RKO (cell line): ENCODE data around the gene LCTL.

Experiments used
- DNase-seq: peaks from one replicate; pipeline ENCODE4 v3.0.0-alpha.2; 2016; ENCODE audit warnings: low spot score

The LCTL gene

DNA sequence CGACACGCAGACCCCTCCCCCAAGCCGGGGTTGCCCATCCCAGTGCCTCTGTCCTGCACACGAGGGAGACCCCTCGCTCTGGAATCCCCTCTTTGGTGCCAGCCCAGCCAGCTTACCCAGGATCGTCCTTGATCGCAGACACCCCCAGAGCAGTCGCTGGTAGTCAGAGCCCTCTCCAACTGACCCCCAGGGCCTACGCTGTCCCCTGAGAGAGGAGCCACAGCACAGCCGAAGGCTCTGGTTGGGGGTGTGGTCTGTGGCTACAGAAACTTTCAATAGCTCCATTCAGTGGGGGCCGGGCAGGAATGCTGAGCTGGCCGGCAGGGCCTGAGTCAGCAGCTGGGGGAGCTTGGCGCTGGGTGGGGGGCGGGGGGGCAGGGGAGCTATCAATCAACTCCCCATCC is at the start of gene LCTL:
LCTL (minus strand) TSS at position 258 of the 404 bp plus-strand sequence. CDS start 633 bp downstream, outside the sequence.
- no peak for DNase-seq

DNA sequence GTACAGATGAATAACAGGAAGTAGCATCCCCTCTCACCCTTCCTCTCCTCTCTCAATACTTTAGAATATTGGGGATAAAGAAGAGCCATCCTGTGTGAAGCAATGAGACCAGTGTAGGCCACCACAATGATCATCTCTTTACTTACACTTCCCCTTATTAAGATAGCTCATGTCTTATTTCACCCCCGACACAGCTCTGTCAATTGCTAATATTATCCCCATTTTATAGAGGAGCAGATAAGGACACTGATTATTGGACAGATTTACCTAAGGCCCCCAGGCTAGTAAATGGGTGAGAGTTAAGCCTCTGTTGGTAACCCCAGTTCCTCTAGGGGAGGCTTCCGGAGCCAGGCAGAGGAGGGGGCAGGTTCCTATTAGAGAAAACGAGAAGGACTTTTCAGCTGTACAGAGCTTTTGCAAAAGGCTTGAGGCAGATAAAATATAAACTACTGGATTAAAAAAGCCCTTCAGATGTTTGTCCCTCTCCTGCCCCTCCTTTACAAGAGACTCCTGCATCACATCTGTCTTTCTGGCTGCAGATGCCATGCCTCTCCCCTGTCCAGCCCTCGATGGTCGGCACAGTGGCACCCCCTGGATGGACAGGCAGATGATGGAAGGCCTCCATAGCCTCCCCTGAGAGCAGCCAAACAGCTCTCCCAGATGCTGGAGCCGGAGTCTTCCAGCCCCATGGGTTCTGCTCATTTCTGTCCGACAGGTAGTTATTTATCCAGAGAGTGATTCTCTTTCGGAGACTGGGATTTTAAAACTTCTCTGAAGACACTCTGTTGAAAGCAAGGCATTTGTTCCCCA is 49.4 kb upstream of the LCTL start:
- no peak for DNase-seq

- DNase-seq, result no peak
Measured at GRCh38 chr15:66614456-66614855, 48.7 kb upstream of the LCTL start.

- DNase-seq, result no peak
Measured at GRCh38 chr15:66613743-66614142, 47.9 kb upstream of the LCTL start.

DNA sequence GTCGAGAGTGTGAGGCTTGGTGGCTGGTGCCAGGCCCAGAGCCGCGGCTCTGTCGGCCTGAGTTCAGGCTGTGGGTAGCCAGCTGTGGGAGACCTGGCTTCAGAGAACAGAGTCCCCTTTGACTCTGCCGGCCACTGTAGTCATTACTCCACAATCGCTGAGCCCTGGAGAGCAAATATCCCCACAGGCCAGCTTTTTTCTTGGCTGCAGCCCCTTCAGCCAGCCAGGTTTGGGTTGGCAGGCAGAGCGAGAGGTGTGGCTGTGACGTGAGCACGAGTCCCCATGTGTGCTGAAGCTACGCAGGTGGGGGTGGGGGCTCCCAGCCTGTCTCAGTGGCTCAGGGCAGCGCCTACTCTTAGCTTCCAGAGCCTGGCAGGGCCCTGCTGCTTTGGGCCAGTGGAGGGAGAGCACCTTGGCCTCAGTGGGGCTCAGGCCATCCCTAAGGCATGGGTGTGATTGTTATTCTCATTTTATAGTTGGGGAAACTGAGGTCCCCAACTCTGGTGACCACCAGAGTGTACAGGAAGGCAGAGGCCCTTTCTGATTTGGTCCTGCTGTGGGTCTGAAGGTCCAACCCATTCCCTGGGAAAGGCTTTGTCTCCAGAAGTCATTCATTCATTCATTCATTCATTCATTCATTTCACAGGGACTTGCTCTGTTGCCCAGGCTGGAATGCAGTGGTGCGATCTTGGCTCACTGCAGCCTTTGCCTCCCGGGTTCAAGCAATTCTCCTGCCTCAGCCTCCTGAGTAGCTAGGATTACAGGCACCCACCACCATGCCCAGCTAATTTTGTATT is 45.7 kb upstream of the LCTL start:
- no peak for DNase-seq

DNA sequence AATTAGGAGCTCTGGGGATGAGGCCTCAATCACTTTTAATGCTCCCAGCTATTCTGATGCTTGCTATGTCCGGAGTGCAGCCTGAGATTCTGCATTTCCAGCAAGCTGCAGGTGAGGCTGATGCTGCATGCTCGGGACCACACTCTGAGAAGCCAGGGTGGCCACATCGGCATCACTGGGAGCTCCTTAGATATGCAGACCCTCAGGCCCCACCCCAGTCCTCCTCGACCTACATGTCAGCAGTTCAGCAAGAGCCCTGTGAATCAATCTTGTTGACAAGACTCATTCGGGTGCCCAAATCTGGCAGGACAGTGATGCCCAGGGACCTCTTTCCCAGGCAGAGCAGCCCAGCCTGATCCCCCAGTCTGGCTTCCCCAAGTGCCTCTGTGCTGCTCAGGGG is 44.1 kb upstream of the LCTL start:
- DNase-seq, result no peak

DNA sequence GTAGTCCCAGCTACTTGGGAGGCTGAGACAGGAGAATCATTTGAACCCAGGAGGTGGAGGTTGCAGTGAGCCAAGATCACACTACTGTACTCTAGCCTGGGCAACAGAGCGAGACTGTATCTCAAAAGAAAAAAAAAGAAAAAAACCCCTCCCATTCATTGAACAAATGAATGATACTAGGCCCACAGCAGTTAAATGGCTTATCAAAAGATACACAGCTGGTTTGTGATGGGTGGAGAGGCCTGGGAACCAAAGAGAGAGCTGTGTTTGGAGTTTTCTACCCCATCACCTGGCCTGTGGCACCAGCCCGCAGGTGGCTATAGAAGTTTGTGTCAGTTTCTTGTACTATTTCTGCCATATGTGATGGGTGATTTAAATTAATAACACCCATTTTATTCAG is 43.1 kb upstream of the LCTL start:
- no peak for DNase-seq

DNA sequence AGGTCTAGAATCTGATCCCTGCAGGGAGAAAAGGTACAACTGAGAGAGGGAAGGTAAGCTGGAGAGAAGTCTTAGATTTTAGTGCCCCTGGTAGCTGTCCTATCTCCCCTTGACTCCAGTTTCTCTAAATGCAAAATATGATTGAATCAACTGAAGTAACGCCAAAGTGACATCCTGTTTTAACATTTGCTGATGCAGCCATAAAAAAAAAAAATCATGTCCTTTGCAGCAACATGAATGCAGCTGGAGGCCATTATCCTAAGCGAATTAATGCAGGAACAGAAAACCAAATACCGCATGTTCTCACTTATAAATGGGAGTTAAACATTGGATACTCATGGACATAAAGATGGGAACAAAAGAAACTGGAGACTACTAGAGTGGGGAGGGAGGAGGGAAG is 42.4 kb upstream of the LCTL start:
- DNase-seq, result no peak

DNA sequence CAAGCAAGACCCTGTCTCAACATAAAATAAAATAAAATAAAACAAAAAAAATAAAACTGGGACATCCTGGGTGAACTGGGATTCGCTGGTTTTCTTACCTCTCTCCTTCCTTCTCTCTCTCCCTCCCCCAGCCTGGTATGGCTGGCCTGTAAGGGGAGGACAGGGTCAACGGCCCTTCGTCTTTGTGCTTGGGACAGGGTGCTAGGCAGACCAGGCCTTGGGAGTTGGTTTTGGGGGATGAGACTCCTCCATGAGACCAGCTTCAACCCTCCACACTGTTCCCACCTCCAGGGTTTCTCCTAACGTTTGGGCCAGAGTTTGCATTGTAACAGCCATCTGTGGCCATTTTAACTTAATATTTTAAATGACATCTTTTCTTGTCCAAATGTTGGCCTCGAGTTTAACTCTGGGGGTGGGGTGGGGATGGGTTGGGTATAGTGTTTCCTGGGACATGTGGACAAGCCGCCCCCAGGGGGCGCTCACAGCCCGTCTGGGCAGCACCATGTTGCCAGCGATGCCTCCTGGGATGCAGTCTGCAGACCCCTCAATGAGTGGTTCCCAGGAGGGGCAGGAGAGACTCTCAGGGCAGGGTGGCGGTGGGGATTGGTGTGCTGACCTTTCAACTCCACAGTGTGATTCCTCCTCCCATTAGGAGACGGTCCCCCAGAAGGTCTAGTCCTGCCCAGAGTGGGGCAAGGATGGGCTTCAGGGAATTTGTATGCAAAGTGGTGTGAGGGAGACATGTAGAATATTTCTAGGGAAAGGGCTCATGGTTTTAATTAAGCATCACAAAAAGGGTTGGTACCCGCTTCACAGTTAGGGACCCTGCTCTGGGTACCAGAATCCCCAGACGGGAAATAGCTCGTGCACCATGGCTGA is 37.7 kb upstream of the LCTL start:
- DNase-seq, result no peak

GRCh38 chr15:66601521-66601920 is 35.7 kb upstream of the LCTL start:
- DNase-seq, result no peak

- DNase-seq, result no peak
Measured at GRCh38 chr15:66600240-66600627, 34.4 kb upstream of the LCTL start.

DNA sequence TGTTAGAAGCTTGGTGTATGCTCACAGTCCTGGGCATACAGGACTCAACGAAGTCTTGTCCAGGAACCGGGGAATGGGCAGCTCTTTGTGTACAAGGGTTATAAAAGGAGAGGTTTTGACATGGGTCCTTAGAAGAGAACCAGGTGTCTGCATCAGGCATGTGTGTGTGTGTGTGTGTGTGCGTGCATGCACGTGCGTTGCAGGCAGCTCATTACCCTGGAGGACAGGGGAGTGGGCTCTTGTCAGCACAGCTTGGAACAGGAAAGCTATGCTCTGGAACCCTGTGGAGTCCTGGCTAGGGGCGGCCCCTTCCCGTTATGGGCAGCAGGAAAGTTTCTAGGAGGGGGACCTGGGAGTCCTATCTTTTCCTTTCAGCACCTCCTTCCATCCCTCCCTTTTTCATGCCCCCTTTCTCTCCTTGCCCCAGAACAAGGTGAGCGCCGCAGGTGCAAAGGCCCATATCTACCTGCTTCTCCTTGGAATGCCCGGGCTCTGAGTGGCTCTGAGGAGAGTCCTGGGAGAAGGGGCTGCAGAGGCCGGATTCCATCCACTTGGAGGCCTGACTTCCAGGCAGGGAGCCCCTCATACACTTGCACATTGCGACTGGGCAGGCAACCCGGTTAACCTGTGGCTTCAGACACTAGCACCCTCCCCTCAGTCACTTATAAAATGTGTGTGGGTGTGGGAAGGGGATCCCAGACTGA is 33.9 kb upstream of the LCTL start:
- DNase-seq, result no peak

GRCh38 chr15:66598095-66598815 is 32.5 kb upstream of the LCTL start:
- DNase-seq, result no peak

GRCh38 chr15:66595931-66596545 is 30.2 kb upstream of the LCTL start:
- no peak for DNase-seq

- DNase-seq, result no peak
Measured at GRCh38 chr15:66595332-66595731, 29.5 kb upstream of the LCTL start.

- no peak for DNase-seq
Measured at GRCh38 chr15:66594836-66595235, 29.0 kb upstream of the LCTL start.

GRCh38 chr15:66594344-66594743 is 28.5 kb upstream of the LCTL start:
- DNase-seq, result no peak

DNA sequence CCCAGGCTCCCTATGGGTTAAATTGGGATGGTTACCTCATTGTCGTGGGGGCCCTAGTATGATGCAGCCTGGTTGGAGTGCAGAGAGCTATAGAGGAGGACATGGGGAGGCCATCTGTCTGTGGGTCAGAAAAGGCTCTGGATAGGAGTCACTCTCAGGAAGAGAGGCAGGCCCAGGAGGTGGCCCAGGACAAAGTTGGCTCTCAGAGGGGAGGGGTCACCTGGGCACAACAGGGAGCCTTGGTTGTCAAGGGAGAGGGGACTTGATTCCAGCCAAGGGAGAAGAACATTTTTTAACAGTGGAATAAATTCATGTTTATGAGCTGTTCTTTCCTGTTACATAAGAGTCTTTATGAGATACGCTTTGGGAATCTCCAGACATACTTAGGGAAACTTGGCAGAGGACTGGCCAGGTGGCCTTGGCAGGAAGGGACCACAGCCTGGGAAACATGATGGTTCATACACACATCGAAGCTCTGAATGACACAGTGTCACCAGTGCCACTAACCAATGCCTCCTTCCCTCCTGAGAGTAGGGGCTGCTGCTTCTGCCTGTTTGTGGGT is 27.5 kb upstream of the LCTL start:
- DNase-seq, result no peak

DNA sequence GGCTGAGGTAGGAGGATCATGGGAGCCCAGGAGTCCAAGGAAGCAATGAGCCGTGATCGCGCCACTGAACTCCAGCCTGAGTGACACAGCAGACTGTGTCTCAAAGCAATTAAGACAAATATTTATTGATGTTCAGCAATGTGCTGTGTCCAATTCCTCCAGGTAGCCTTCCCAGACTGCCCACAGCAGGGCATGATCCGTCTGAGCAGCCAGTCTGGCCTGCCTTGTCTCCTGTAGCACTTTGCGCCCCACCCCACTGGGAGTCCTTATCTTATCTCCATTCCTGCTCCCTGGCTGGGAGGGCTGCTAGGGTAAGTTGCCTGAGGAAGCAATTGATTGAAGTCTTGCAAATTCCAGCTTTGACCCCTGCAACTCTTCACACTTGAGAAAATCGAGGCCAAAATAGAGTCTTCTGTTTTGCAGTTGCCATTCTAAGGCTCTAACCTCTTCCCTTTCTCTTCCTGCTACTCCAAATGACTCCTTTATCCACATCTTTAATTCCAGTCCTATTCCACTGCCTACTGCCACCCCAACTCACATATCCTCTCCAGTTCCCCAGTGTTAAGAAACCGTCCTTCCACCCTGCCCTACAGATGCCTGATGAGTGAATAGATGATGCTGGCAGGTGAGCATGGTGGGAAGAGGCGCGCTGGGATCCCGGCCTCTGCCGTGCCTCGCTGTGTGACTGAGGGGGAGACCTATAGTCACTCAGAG is 26.9 kb upstream of the LCTL start:
- DNase-seq, result no peak
